RPMI7951 (cell line): ENCODE data around the gene ANXA3. TPM values are rescaled to one million over a fixed set of nuclear protein-coding genes. Genes with fewer than 3 reads are reported as not detected.
"Not testable (repeated sequence)": the region's sequence is repeated elsewhere in the genome, so short reads cannot be mapped to it uniquely, and the experiment has no call there.

Experiments
- DNase-seq: peaks from one replicate; pipeline ENCODE4 v3.0.0-alpha.2; 2012; ENCODE audit warnings: low read depth
- total RNA-seq: library from RNA; depleted of rRNA; stranded (reverse); fragments of >200 nt; shearing (Covaris generic); gene quantifications from 2 replicates; pipeline ENCODE4 v1.2.3, GENCODE V29; 2014

Gene ANXA3
- total RNA-seq, 1 experiment from 2014 or later = 9.4 TPM

DNA sequence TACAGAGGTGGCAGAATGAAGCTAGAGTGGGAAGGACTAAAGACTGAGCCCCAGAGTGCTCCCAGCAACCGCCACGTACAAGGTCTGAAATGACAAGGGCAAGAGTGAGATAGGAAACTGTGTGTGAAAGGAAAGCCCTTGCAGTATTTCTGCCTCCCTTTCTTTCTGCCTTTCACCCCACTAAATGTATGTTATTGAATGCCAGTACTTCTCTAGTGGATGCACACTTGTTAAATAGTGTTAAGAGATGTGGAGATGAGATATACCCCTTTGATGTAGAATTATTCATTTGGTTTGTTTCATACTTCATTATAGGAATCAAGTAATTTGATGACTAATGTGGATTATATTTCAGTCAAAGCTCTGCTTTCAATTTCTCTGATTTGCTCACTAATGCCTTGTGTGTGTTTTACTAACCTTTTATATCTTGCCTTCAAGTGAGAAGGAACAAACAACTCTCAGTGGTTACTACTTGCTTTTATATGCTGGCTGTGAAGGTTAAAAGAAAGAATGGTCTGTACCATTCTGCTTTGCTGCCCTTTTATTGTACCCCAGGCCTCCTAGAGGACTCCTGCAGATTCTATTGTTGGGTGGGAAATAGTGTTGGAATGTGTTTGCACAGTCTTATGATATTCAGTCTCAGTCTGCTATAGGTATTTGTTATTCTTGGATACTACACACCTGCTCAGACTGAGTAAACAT is 8.0 kb upstream of the ANXA3 start:
- DNase-seq = peak; percentile 17

DNA sequence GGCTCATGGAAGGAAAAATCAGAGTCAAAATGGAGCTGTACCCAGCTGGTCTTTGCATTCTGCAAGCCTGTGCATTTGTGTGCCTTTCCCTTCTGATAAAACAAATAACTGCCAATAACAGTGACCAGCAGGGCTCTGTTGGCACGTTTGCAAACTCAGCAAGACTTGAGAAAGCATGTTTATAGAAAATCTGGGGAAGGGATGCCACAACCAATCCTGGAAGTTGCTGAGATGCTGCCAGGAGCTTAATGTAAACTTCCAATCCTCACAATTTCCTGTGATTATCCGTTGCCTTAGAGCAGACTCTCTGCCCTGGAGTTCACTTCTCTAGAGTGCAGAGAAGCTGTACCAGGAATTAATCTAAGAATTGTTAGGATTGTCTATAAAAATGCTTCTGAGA is 6.9 kb upstream of the ANXA3 start:
- DNase-seq = no peak

DNA sequence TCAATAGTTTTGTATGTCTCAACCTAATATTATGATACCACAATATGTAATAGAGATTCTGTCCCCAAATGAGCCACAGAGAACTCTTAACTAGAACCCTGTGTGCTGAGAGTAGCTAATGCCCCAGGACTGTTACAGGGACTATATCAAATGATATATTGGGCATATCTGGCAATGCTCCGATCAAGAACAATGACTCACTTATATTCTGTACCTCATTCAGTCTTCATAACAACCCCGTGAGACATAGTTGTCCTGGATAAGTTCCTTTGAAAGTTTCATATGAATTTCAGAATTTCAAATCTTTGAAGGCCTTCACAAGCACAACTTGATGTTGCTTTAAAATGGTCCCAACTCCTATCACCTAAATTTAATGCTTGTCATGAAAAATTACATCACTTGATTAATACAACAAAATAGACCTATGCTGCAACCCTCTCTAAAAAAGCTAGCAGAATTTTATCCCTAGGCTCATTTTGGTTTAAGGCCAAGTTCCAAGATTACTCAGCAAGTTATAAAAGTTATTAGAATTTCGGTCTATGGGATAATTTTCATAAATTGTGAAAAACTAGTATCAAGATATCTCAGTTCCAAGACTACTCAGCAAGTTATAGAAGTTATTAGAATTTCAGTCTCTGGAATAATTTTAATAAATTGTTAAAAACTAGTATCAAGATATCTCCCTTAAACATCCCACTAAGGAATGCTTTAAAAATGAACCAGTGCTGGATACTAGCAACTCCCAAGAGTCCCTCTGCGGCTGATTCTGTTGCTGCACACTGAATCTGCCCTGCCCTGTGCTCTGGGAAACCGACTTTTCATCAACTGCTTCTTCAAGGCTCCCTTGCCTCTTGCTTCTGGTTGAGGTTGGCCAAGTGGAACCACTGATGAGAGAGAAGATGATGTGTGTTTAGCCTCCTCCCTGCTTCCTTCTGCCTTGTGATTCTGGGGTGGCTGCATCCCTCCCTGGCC is 6.0 kb upstream of the ANXA3 start:
- no peak for DNase-seq

DNA sequence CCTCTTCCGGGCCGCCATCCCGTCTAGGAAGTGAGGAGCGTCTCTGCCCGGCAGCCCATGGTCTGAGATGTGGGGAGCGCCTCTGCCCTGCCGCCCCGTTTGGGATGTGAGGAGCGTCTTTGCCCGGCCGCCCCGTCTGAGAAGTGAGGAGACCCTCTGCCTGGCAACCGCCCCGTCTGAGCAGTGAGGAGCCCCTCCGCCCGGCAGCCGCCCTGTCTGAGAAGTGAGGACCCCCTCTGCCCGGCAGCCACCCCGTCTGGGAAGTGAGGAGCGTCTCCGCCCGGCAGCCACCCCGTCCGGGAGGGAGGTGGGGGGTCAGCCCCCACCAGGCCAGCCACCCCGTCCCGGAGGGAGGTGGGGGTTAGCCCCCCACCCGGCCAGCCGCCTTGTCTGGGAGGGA is 3.7 kb upstream of the ANXA3 start:
- not testable (repeated sequence) for DNase-seq

DNA sequence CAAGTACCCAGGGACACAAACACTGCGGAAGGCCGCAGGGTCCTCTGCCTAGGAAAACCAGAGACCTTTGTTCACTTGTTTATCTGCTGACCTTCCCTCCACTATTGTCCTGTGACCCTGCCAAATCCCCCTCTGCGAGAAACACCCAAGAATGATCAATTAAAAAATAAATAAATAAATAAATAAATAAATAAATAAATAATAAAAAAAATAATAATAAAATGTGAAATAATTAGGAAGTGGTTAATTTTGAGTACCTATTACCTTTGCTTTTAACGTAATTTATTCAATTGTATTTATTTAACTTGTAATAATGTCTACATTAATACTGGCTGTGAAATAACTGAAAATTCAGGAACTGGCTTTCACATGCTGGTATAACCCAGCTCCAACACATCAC is 2.7 kb upstream of the ANXA3 start:
- DNase-seq = not testable (repeated sequence)

DNA sequence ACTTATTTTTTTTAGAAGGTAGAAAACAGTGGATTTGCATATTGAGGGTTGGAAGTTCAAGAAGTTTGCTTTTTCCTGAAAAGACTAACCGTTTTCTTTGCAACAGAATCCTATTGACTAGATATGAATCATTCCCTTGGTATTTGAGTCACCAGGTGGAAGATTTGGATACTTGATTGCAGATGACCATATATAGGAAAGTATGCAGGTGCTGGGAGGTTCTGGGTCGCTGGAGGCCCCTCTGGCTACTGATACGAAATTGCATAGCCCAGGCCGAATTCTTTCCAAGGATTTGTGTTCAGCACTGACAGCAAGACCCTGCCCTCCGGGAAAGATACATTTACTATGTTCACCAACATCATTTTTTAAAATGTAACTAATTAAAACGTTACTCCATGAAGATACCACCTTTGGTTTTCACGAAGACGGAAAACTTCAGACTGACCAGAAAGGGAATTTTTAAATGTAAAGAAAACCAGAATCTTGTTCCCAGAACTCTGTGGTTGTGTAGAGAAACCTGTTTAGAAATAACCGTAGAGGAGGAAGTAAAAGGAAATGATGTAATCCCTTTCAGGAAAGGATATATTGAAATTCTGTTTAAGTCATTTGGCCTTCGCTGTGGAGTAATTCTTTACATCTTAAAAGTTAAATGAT is 946 bp downstream of the ANXA3 start:
- DNase-seq = peak; percentile 60

DNA sequence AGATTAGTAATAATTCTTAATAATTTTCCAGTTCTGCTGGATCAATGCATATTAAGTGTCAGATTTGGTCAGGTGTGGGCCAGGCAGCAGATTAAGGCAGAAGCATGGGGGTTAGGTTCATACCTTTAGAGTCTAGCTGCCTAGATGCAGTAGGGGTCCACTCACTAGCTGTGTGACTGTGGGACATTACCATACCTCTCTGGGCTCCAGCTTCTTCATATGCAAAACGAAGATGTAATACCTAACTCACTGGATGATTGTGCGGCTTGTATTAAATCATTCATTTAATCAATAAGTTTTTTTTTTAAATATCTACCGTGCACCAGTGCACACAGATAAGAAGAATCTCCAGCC is 1.4 kb downstream of the ANXA3 start:
- DNase-seq = no peak

DNA sequence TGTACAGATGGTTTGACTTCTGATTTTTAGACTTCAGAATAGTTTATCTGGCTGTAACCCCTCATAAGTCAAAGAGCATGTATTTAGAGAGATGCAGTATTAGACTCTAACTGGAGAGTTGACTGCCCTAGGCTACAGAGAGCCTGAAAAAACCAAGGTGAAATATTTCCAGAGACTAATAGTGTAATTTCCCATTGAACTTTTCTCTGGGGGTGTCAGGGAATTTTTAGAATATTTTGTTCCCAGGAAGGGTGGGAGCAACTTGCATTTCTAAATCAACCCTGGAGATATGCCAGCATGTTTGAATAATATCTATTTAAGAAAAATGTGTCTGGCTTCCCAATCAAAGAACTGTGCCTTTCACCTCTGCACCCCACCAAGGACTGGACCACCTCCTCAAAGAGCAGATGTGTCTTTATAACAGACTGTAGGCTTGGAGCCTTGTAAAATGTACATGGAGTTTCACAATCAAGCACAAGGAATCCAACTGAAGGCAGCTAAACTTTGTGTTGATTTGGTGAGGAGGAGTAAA is 2.0 kb downstream of the ANXA3 start:
- no peak for DNase-seq

DNA sequence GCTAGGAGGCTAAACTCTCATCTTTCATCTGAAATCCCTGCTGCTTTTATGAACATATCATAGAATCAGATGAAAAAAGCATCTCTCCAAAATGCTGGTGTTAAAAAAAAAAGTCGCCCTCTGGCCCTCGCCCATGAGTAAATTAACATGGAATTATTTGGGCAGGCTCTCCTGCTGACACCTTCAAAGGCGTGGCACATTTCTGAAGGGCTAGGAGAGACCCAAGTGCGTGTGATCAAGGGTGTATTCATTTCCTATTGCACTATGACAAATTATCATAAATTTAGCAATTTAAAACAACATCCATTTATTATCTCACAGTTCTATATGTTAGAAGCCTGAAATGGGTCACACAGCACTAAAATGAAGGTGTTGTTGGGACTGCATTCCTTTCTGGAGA is 5.1 kb downstream of the ANXA3 start:
- DNase-seq = no peak

DNA sequence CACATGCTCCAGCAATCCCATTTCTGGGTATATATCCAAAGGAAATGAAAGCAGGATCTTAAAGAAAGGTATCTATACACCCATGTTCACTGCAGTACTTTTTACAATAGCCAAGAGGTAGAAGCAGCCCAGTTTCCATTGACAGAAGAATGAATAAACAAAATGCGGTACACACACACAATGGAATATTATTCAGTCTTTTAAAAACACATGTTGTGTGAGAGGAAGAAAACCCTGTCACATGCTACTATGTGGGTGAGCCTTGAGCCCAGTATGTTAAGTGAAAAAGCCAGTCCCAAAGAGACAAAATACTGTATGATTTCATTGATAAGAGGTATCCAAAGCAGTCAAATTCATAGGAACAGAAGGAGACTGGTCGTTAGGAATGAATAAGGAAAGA is 6.3 kb downstream of the ANXA3 start:
- DNase-seq = no peak

DNA sequence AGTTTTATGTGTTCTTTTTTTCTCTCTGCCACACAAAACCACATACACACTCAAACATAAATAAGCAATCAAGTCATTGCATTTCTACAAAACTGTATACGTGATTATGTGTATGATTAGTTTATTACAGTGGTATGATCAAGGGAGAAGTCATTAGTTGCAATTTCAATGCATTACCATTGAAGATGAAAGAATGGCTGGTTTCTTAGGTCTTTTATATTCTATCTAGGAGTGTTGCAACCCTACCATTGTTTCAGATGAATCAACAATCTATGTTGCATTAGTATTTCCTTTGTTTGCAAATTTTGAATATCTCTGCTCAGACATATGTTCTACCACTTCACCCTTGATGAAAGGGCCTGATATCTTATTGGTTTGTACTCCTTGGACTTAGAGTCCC is 6.8 kb downstream of the ANXA3 start:
- DNase-seq = no peak

DNA sequence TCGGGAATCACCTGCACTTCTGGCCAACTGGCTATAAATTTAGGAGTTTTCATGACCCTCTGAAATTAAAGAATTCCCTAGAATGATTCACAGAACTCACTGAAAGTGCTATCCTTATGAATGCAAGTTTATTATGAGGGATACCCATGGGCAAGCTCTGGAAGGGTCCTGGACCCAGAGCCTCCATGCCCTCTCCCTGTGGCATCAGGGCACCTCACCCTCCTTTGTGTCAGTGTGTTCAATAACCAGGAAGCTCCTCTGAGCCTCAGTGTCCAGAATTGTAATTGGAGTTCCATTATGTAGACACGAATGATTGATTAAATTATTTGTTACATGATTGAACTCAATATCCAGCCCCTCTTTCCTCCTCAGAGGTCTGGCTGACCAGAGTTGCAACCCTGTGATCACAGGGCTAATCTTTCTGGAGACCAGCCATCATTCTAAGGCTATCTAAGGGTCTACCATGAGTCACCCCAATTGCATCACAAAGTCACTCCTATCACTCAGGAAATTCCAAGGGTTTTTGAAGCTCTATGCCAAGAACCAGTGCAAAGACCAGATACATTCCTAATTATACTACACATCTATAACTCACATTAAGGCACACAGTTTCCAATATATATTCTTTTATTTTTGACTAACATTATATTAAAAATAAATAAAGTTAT is 8.9 kb downstream of the ANXA3 start:
- DNase-seq = peak; percentile 86

DNA sequence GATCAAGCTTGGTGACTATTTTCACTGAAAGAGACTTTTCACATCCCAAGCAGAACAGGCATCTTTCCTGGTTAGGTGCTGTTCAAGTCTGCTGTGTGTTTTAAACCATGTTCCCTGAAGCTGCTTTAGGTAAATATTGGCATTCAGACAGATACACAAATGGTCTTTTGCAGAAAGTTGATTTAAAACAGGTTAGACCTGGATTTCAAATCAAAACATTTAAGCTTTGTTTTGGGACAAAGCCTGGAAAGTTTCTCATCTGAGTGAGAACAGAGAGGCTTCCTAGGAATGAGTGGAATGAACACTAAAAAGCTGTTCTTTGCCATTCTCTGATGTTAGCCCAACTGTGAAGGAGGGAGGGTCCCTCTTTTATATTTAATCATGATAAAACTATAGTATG is 10.1 kb downstream of the ANXA3 start:
- DNase-seq = no peak

DNA sequence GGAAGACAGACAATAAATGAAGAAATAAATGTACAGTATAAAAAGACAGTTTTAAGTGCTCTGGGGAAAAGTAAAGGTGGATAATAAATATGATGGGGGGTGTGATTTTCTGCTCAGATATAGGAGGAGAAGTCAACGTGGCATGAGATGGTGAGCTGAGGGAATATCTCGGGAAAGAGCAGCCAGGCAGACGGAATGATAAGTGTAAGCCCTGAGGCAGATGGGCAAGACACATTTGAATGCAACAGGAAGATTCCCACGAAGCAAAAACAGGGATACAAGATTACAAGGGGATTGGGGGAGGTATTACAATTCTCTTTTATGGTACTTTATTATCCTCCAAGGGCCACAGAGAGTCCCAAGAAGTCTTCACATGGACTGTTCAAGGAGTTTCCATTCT is 11.1 kb downstream of the ANXA3 start:
- DNase-seq = peak; percentile 27

DNA sequence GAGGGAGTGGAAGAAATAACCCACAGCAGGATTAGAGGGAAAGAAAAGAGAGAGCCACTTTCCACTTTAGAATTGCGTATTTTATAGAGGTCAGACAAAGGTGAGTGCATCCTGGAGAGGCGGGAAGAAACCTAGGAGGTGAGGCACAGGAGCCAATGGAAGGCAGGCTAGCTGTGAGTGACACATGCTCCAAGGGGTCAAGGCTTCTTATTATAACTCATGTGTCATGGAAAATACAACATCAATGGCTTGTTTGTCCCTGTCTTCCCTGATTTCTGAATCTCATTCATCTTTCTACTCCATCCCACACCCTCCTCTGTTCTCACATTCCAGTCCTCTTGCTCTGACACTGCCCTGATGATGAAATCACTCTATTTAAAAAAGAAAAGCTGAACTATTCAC is 14.4 kb downstream of the ANXA3 start:
- DNase-seq = peak; percentile 46

DNA sequence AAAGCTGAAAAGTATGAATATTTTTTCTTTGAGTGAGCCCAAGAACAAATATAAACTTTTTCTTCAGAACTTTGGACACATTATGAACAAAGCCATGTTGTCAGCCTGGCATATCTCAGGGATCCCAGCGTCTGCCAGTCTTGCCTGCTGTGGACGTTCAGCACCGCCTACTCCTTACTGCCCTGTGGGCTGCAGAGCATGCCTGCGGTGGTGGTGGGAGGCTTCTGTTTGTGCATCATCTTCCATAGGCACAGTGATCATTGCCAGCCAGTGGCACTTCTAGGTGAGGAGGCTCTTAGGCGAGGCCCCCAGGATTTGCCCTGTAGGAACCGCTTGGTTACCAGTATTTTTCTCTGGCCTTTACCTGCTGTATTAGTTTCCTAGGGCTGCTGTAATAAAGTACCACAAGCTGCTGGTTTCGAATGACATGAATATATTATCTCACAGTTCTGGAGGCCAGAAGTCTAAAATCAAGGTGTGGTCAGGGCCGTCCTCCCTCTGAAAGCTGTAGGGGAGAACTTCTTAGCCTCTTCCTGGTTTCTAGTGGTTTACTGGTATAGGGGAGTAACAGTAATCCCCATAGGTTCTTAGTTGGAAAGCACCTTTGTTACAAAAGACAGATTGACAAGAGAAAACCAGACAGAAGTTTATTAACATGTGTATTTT is 15.4 kb downstream of the ANXA3 start:
- DNase-seq = peak; percentile 60

DNA sequence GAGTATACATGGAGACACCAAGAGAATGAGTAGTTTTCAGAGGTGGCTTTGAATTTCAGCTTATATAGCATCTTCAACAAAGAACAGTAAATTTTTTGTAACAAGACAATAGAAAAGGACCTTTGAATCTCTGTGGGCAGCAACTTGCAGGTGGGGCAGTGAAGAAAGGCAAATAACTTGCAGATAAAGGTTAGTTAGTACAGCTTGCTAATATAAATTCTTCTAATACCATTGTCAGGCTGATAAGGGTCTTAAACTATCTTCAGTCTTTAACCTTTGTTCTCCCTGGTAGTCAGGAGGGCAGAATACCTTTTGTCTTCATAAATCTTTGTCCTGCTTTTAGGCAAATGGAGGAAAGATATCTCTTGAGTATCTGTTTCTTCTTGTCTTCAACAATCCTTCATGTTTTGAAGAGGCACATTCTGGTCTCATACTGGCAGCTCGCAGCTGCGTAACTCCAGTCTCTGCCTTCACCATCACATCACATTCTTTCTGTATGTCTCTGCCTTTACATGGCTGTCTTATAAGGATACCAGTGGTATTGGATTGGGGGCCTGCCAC is 16.0 kb downstream of the ANXA3 start:
- DNase-seq = no peak

DNA sequence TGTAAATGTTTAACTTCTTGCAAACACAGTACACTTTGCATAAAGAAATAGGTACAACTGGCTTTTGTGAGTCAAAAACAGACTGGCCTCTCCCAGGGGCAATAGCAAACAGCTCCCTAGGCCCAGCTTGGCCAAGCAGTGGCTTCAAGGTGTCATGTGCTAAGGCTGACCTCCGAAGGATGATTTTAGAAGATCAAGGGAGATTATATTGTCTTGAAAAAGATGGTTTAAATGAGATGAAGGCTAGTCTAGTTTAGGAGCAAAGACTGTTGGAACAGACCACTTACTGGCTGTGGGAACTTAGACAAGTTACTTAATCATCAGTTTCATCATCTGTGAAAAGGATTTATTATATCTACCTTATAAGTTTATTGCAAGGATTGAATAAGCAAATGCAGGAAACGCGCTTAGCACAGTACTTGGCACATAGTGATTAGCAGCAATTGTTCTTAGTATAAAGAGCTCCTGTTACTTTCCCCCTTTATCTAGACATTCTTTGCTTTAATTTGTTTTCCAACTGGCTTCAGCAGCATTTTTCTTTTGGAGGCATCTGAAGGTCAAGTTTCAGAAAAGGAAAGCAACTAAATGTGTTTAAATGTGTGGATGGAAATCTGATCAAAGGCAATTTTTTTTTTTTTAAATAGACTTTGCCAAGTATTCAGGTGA is 17.2 kb downstream of the ANXA3 start:
- no peak for DNase-seq

DNA sequence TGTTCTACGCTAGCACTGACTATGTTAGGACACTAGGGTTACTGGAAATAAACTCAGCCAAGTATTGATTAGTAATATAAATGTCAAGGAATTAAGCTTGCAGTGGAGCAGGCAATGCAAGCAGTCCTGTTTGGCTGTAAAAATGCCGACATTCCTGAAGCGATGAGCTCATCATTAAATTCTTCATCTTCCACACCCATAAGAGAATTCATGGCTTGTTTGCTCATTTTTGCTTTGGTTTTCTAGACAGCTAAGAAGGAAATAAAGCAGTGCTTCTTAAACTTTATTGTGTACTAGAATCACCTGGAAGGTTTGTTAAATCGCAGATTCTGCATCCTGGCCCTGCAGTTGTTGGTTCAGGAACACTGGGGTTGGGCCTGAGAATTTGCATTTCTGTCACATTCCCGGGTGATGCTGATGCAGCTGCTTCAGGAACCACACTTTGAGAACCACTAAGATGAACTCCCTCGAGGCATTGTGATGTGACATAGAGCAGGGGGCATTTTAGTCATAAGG is 17.8 kb downstream of the ANXA3 start:
- peak; percentile 65 for DNase-seq

DNA sequence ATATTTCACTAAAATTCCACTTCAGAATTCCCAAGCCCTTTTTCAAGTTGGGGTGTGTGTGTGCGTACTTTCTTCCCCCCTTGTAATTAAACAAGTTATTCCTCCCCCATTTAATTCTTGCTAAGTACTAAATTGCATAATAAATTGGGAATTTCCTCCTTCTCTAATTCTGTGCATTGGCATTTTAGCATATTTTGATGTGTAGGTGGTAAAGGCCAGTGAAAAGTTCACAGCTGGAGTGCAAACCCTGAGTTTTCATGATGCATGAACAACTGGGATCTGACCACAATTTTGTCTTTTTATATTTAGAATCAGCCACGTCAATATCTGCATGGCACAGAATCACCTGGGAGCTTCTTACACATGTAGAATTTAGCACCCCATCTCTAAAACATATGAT is 18.5 kb downstream of the ANXA3 start:
- no peak for DNase-seq
